BLaER1 treated with 17β-estradiol and CSF1 and Interleukin-3, amounts not matched to agents 10 nM and 100 nM (cell line): ENCODE measurements around the gene TENT5C.

ENCODE experiments used
- H3K27ac ChIP-seq, 11 experiments: shearing (Covaris generic); formaldehyde crosslinking; 2 replicates each; pipeline ENCODE4 v1.8.1; 2022
- H3K27me3 ChIP-seq, 11 experiments: shearing (Covaris generic); formaldehyde crosslinking; 2 replicates each; pipeline ENCODE4 v1.8.1; 2022
- H3K36me3 ChIP-seq, 11 experiments: shearing (Covaris generic); formaldehyde crosslinking; 2 replicates each; pipeline ENCODE4 v1.8.1; 2022
- H3K4me1 ChIP-seq, 10 experiments: shearing (Covaris generic); formaldehyde crosslinking; 2 replicates each; pipeline ENCODE4 v1.8.1; 2022
- H3K4me2 ChIP-seq, 11 experiments: shearing (Covaris generic); formaldehyde crosslinking; 2 replicates each; pipeline ENCODE4 v1.8.1; 2022
- H3K4me3 ChIP-seq, 10 experiments: shearing (Covaris generic); formaldehyde crosslinking; 2 replicates each; pipeline ENCODE4 v1.8.1; 2022
- H3K9ac ChIP-seq, 11 experiments: shearing (Covaris generic); formaldehyde crosslinking; 2 replicates each; pipeline ENCODE4 v1.8.1; 2022
- H3K9me3 ChIP-seq, 11 experiments: shearing (Covaris generic); formaldehyde crosslinking; replicated peaks in 1 of 11; 2 replicates each; pipeline ENCODE4 v1.8.1; 2022
- H4K20me1 ChIP-seq, 11 experiments: shearing (Covaris generic); formaldehyde crosslinking; 2 replicates each; pipeline ENCODE4 v1.8.1; 2022
- Cebpa-rat ChIP-seq, 11 experiments: shearing (Covaris generic); IDR thresholded peaks; 2 replicates each; pipeline ENCODE4 v1.8.1; 2022

TENT5C gene

DNA sequence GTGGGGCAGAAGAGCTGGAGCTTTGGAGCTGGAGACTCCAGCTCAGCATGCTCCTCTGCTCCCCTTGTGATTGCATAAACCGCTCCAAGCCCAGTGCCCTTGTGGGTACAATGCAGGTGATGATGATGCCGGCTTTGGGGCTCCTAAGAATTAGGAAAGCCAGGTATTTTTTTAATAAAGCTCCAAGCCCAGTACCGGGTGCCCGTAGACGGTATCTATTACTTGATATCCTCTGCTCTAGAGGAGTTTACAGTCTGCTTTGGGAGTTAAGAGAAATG lies 27.2 kb downstream of the TENT5C start:
- peaks cover 13 to 27% (median 22%) of the 10 kb centered on the region in 10 experiments for H3K4me1 ChIP-seq
- no peak for TF ChIP-seq Cebpa-rat (IDR thresholded peaks at IDR 0.05)
- no peak overlapping the region for H3K27ac ChIP-seq
- no peak overlapping the region for H3K4me3 ChIP-seq
- no peaks in the 10 kb centered on the region for H3K27me3 ChIP-seq
- H3K36me3 ChIP-seq: no peaks in the 10 kb centered on the region
- H3K4me2 ChIP-seq: no peak overlapping the region
- no peaks in the 10 kb centered on the region; a peak in 1 of 22 replicates for H4K20me1 ChIP-seq
- no peak overlapping the region for H3K9ac ChIP-seq
- H3K9me3 ChIP-seq: no peaks in the 10 kb centered on the region

DNA sequence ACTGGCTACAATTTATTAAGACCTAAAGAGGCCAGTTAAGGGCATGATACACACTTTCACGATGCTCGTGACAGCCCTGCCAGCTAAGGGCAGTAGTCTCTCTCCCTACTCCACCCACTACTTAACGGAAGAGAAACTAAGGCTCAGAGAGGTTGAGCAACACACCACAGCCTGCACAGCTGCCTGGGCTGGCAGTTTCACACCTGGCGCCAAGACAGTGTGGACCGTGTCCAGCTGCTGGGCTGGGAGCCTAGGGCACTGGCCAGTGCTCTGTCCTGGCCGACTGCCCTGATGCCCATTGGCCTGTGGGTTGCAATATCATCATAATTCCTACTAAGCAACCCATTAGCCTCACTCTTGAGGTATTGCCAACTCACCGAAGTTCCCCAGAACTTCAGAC lies 27.6 kb downstream of the TENT5C start:
- H3K4me2 ChIP-seq: no peak overlapping the region
- H3K27me3 ChIP-seq: no peaks in the 10 kb centered on the region
- no peaks in the 10 kb centered on the region for H3K36me3 ChIP-seq
- no peaks in the 10 kb centered on the region; a peak in 1 of 22 replicates for H4K20me1 ChIP-seq
- H3K4me3 ChIP-seq: no peak overlapping the region
- H3K9ac ChIP-seq: no peak overlapping the region
- H3K4me1 ChIP-seq: peaks cover 13 to 27% (median 22%) of the 10 kb centered on the region in 10 experiments
- no peak overlapping the region for H3K27ac ChIP-seq
- no peaks in the 10 kb centered on the region for H3K9me3 ChIP-seq
- no peak for TF ChIP-seq Cebpa-rat (IDR thresholded peaks at IDR 0.05)

DNA sequence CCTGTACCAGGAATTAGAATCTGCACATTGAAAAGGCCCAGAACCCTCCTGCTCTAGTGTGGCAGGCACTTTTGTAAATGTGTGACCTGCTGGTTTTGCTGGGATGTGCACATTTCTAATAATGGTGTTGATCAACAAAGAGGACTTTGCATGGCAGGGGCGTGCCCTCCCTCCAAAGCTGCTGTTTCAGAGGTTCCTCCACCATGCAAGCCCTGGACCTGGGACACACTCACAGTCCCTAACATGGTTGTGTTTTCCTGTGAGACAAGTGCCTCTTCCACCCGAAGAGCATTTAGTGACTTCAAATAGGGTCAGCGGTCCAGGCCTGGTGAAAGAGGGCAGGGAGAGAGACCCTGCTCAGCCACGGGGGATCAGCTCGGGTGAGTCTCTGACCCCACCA lies 28.1 kb downstream of the TENT5C start:
- TF ChIP-seq Cebpa-rat (IDR thresholded peaks at IDR 0.05): no peak

DNA sequence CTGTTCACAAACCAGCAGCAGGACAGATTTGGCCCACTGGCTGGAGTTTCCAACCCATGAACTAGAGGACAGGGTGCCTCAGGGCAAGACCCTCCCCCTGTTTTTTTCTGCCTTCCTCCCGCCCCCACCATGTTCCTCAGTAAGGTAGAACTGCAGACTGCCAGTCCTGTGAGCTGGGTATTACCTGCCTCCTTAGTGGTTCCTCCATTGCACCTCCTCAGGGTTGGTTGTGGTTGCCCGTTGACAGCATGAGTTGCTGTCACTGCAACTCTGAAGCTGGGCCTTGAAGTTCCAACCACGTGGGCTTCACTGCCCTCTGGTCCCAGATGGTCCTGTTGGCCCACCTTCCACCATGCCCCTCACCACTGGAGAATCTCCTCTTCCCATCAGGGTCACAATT lies 28.8 kb downstream of the TENT5C start:
- Histone ChIP-seq H3K9ac (no peak overlapping the region), H3K27ac (no peak overlapping the region), H3K4me1 (peaks cover 13 to 27% (median 22%) of the 10 kb centered on the region in 10 experiments), H4K20me1 (no peaks in the 10 kb centered on the region; a peak in 1 of 22 replicates), H3K27me3 (no peaks in the 10 kb centered on the region), H3K9me3 (no peaks in the 10 kb centered on the region), H3K36me3 (no peaks in the 10 kb centered on the region), H3K4me2 (no peak overlapping the region), H3K4me3 (no peak overlapping the region)
- TF ChIP-seq Cebpa-rat (IDR thresholded peaks at IDR 0.05): no peak

More for the DNA sequence above, 28.1 kb downstream of the TENT5C start:
- H3K9ac ChIP-seq: no peak overlapping the region
- H3K4me3 ChIP-seq: no peak overlapping the region
- H4K20me1 ChIP-seq: no peaks in the 10 kb centered on the region; a peak in 1 of 22 replicates
- H3K9me3 ChIP-seq: no peaks in the 10 kb centered on the region
- H3K4me2 ChIP-seq: no peak overlapping the region
- H3K27ac ChIP-seq: no peak overlapping the region
- H3K36me3 ChIP-seq: no peaks in the 10 kb centered on the region
- peaks cover 13 to 27% (median 22%) of the 10 kb centered on the region in 10 experiments for H3K4me1 ChIP-seq
- H3K27me3 ChIP-seq: no peaks in the 10 kb centered on the region

DNA sequence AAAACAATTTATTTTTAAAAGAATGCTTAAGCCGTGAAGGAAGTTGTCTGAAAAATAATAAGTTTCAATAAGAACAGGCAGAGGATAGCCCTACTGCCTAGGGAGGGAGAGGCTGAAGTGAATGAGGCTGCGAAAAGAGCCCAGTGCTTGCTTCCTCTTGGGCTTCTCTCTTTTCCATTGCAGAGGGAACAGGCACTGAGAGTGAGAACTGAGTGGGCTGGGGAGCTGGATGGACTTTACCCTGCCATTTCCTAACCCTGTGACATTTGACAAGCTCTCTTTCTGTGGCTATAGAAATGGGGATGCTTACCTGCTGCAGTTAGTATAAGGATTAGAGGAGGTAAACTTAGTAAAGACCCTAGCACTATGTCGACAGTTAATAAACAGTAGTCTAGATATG lies 30.0 kb downstream of the TENT5C start:
- Histone ChIP-seq H3K27me3 (no peaks in the 10 kb centered on the region), H3K9me3 (no peaks in the 10 kb centered on the region), H3K27ac (no peak overlapping the region), H3K4me3 (no peak overlapping the region), H3K9ac (no peak overlapping the region), H3K4me2 (peak overlapping the region in 10 of 11 experiments; percentile 20 to 64 (median 50); a peak in 14 of 22 replicates), H3K4me1 (peaks cover 13 to 27% (median 22%) of the 10 kb centered on the region in 10 experiments), H4K20me1 (no peaks in the 10 kb centered on the region; a peak in 1 of 22 replicates), H3K36me3 (no peaks in the 10 kb centered on the region)
- no peak for TF ChIP-seq Cebpa-rat (IDR thresholded peaks at IDR 0.05)

DNA sequence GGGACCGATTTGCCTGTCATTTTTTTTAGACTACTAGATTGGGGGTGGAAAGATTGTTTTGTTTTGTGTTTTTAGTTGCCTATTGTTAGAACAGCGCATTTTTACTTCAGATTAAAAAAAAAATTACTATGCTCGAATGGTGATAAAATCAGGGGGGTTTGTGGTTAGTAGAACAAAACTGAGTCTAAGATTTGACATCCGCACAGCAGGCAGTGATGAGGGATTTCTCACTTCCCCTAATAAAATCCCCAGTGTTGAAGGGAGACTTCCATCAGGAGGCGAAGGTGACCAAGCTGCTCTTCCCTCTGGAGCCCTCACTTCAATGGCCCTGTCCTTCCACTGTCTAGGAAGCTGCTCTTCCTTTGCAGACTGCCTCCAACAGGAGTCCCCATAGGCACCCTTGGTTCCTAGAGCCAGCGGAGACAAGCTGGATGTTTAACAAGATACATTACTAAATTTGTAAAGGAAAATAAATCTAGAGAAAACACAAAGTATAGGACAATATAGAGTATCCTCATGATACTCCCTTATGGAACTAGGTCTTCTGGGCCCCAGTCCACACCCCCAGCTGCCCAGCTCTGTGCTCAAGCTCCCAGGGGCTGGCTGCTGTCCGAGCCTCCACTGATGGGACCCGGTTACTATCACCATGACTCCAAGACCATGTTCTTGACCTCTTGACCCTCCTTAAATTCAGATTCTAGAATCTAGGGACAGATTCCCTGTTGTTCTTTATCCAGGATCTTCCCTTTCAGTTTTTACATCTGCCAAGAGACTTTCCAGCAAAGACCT lies 31.0 kb downstream of the TENT5C start:
- H3K27ac ChIP-seq: no peak overlapping the region
- 0 out of 22 replicates have a peak, but pooled peaks cover 0 to 3% (median 0%) of the 10 kb centered on the region in 11 experiments for H4K20me1 ChIP-seq
- no peak for TF ChIP-seq Cebpa-rat (IDR thresholded peaks at IDR 0.05)
- H3K4me3 ChIP-seq: no peak overlapping the region
- H3K4me2 ChIP-seq: peak overlapping the region; percentile 20 to 64 (median 46)
- H3K36me3 ChIP-seq: no peaks in the 10 kb centered on the region
- no peaks in the 10 kb centered on the region for H3K9me3 ChIP-seq
- H3K4me1 ChIP-seq: peaks cover 13 to 27% (median 22%) of the 10 kb centered on the region in 10 experiments
- no peak overlapping the region for H3K9ac ChIP-seq
- H3K27me3 ChIP-seq: no peaks in the 10 kb centered on the region

DNA sequence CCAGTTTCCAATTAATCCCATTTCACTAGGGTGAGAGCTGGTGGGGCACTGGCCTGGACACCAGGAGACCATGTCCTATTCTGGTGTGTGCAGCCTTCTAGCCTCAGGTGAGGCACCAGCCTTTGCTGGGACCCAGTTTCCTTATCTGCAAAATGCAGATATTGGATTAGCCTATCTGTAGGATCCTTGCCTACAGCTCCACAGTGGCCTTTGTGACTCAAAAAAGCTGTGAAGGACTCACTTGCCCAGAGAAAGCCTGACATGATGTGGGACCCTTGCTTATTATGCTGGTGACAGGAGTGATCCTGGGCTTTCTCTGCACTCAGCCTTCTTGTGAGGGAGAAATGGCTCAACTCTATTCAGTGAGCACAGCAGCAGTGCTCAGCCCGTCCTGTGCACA lies 32.3 kb downstream of the TENT5C start:
- Histone ChIP-seq H4K20me1 (0 out of 22 replicates have a peak, but pooled peaks cover 0 to 3% (median 0%) of the 10 kb centered on the region in 11 experiments), H3K4me1 (peaks cover 13 to 21% (median 19%) of the 10 kb centered on the region in 10 experiments), H3K9me3 (no peaks in the 10 kb centered on the region), H3K27me3 (no peaks in the 10 kb centered on the region), H3K4me3 (no peak overlapping the region), H3K4me2 (no peak overlapping the region), H3K27ac (no peak overlapping the region), H3K9ac (no peak overlapping the region), H3K36me3 (no peaks in the 10 kb centered on the region)
- no peak for TF ChIP-seq Cebpa-rat (IDR thresholded peaks at IDR 0.05)

DNA sequence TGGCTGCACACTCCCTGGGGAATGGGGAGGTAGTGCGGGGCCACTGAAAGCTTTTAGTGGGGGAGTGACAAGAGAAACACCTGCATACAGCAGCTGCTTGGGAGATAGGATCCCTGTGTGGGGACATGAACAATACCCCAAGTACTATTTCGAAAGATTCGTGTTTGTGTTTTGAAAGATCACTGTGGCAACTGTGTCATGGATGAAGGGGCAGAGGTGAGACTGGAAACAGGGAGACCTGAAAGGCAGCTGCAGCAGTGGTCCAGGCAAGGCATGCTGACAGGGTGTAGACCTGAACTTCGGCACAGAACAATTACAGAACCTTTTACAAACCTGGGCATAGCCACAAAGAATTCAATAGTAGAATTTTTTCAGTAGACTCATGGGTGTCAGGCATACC lies 32.9 kb downstream of the TENT5C start:
- no peak for TF ChIP-seq Cebpa-rat (IDR thresholded peaks at IDR 0.05)
- H4K20me1 ChIP-seq: 0 out of 22 replicates have a peak, but pooled peaks cover 0 to 3% (median 0%) of the 10 kb centered on the region in 11 experiments
- no peaks in the 10 kb centered on the region for H3K27me3 ChIP-seq
- no peak overlapping the region for H3K4me3 ChIP-seq
- H3K36me3 ChIP-seq: no peaks in the 10 kb centered on the region
- H3K4me2 ChIP-seq: no peak overlapping the region
- no peaks in the 10 kb centered on the region for H3K9me3 ChIP-seq
- H3K27ac ChIP-seq: no peak overlapping the region
- peaks cover 13 to 21% (median 19%) of the 10 kb centered on the region in 10 experiments for H3K4me1 ChIP-seq
- no peak overlapping the region for H3K9ac ChIP-seq

DNA sequence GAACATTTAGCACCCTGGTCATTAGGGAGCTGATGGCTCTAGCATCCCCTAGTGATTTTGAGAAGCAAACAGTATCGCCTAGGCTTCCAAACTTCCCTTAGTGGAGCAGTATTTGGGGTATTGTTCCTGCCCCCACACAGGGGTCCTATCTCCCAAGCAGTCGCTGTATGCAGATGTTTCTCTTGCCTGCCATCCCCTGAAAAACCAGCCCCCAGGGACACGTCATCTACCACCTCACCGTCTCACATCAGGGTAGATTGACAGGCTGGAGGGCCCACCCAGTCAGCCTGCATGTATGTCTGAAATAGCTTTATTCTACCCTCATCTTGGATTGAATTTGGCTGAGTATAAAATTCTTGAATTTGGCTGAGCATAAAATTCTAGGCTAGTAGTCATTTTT lies 33.9 kb downstream of the TENT5C start:
- Histone ChIP-seq H3K9ac (no peak overlapping the region), H3K36me3 (no peaks in the 10 kb centered on the region), H3K4me1 (peaks cover 14 to 29% (median 26%) of the 10 kb centered on the region in 10 experiments), H3K27ac (no peak overlapping the region), H3K4me3 (no peak overlapping the region), H3K27me3 (no peaks in the 10 kb centered on the region), H4K20me1 (0 out of 22 replicates have a peak, but pooled peaks cover 0 to 3% (median 0%) of the 10 kb centered on the region in 11 experiments), H3K9me3 (no peaks in the 10 kb centered on the region), H3K4me2 (no peak overlapping the region)
- TF ChIP-seq Cebpa-rat (IDR thresholded peaks at IDR 0.05): no peak

DNA sequence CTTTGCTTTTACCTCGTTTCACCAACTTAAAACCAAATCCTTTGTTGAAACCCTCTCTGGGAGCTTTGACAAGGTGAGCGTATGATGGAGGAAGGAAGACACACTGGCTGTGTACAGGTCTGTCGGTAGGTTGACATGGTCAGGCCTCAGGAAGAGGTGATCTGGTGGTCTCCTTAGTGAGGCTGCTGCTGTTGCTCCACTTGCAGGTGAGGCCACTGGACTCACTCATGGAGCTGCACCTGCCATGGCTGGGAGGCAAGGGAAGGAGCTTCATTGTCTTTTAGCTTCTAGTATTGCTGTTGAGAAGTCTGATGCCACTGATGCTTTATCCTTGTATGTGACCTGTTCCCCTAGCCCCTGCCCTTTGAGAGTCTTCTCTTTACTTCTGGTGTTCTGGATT lies 35.7 kb downstream of the TENT5C start:
- Histone ChIP-seq H3K4me1 (peaks cover 6 to 23% (median 21%) of the 10 kb centered on the region in 10 experiments; a peak in 19 of 20 replicates), H3K27me3 (no peaks in the 10 kb centered on the region), H3K4me3 (no peak overlapping the region), H4K20me1 (0 out of 22 replicates have a peak, but pooled peaks cover 0 to 3% (median 0%) of the 10 kb centered on the region in 11 experiments), H3K27ac (no peak overlapping the region), H3K9ac (no peak overlapping the region), H3K36me3 (no peaks in the 10 kb centered on the region), H3K9me3 (no peaks in the 10 kb centered on the region), H3K4me2 (no peak overlapping the region)
- TF ChIP-seq Cebpa-rat (IDR thresholded peaks at IDR 0.05): no peak
